HEK293 (cell line): ENCODE data around the gene CA10.

ENCODE experiments used
- KLF9 ChIP-seq: fragments of 450-650 bp; formaldehyde crosslinking; IDR thresholded peaks from 2 replicates; pipeline ENCODE4 v1.5.1; 2016; ENCODE audit warnings: missing biosample characterization, missing genetic modification characterization, low read depth
- ZNF248 ChIP-seq: fragments of 450-650 bp; formaldehyde crosslinking; IDR thresholded peaks from 2 replicates; pipeline ENCODE4 v1.5.1; 2017; ENCODE audit warnings: missing biosample characterization, missing genetic modification characterization
- ZNF292 ChIP-seq: fragments of 450-650 bp; formaldehyde crosslinking; IDR thresholded peaks from 2 replicates; pipeline ENCODE4 v1.5.1; 2016; ENCODE audit warnings: low read depth, missing biosample characterization, missing genetic modification characterization, borderline replicate concordance
- ZNF362 ChIP-seq: fragments of 450-650 bp; formaldehyde crosslinking; IDR thresholded peaks from 2 replicates; pipeline ENCODE4 v1.5.1; 2016; ENCODE audit warnings: missing biosample characterization, missing genetic modification characterization
- ZNF416 ChIP-seq: fragments of 450-650 bp; formaldehyde crosslinking; IDR thresholded peaks from 2 replicates; pipeline ENCODE4 v1.5.1; 2016; ENCODE audit warnings: missing biosample characterization, missing genetic modification characterization
- ZNF585B ChIP-seq: fragments of 450-650 bp; formaldehyde crosslinking; IDR thresholded peaks from 2 replicates; pipeline ENCODE4 v1.5.1; 2016; ENCODE audit warnings: missing biosample characterization, missing genetic modification characterization
- TF ChIP-seq, protein P1 (sequence below): fragments of 450-650 bp; formaldehyde crosslinking; IDR thresholded peaks from 2 replicates; pipeline ENCODE4 v1.5.1; 2016; ENCODE audit warnings: missing biosample characterization, missing genetic modification characterization
- TF ChIP-seq, protein P2 (sequence below): fragments of 450-650 bp; formaldehyde crosslinking; IDR thresholded peaks from 2 replicates; pipeline ENCODE4 v1.5.0; 2017; ENCODE audit warnings: missing biosample characterization, missing genetic modification characterization, borderline replicate concordance

GRCh38 chr17:51598824-51599223 lies 559.7 kb downstream of the CA10 start:
- TF ChIP-seq ZNF292 (tag by site-specific recombination) (no peak), ZNF248 (tag by site-specific recombination) (no peak), ZNF362 (tag by site-specific recombination) (no peak), KLF9 (tag by site-specific recombination) (no peak), ZNF585B (tag by site-specific recombination) (no peak), ZNF416 (no peak)
- TF ChIP-seq, protein P1, sequence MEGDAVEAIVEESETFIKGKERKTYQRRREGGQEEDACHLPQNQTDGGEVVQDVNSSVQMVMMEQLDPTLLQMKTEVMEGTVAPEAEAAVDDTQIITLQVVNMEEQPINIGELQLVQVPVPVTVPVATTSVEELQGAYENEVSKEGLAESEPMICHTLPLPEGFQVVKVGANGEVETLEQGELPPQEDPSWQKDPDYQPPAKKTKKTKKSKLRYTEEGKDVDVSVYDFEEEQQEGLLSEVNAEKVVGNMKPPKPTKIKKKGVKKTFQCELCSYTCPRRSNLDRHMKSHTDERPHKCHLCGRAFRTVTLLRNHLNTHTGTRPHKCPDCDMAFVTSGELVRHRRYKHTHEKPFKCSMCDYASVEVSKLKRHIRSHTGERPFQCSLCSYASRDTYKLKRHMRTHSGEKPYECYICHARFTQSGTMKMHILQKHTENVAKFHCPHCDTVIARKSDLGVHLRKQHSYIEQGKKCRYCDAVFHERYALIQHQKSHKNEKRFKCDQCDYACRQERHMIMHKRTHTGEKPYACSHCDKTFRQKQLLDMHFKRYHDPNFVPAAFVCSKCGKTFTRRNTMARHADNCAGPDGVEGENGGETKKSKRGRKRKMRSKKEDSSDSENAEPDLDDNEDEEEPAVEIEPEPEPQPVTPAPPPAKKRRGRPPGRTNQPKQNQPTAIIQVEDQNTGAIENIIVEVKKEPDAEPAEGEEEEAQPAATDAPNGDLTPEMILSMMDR (tag by site-specific recombination), result no peak
- TF ChIP-seq, protein P2, sequence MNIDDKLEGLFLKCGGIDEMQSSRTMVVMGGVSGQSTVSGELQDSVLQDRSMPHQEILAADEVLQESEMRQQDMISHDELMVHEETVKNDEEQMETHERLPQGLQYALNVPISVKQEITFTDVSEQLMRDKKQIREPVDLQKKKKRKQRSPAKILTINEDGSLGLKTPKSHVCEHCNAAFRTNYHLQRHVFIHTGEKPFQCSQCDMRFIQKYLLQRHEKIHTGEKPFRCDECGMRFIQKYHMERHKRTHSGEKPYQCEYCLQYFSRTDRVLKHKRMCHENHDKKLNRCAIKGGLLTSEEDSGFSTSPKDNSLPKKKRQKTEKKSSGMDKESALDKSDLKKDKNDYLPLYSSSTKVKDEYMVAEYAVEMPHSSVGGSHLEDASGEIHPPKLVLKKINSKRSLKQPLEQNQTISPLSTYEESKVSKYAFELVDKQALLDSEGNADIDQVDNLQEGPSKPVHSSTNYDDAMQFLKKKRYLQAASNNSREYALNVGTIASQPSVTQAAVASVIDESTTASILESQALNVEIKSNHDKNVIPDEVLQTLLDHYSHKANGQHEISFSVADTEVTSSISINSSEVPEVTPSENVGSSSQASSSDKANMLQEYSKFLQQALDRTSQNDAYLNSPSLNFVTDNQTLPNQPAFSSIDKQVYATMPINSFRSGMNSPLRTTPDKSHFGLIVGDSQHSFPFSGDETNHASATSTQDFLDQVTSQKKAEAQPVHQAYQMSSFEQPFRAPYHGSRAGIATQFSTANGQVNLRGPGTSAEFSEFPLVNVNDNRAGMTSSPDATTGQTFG (tag by site-specific recombination), result no peak
